Psoas muscle (tissue), 8 donors: ENCODE results near the gene TRIM50. TPM values are rescaled to one million over a fixed set of nuclear protein-coding genes. Genes with fewer than 3 reads are reported as not detected.

Source experiments
- ATAC-seq, 4 donors: fragments of 200-7000 bp; cut with Tn5 transposase; one replicate each; pipeline ENCODE4 v1.9.1; 2020; ENCODE audit warnings: moderate library complexity in 3 of 4, mild to moderate bottlenecking in 2 of 4
- DNase-seq, 2 donors: peaks; one replicate each; pipeline ENCODE4 v3.0.0-alpha.2; 2020
- H3K27ac ChIP-seq: fragments of 200-600 bp; one replicate; pipeline ENCODE4 v1.8.0; 2022
- H3K27me3 ChIP-seq, 3 donors: fragments of 200-600 bp in 1 of 3; one replicate each; pipeline versions ENCODE4 v1.6.1 to v1.8.0; 2013 to 2022; ENCODE audit warnings: low read length in 2 of 3, mild to moderate bottlenecking in 2 of 3, moderate library complexity in 1 of 3; ENCODE audit not compliant: insufficient read depth in 3 of 3
- H3K36me3 ChIP-seq, 2 donors: fragments of 200-600 bp in 1 of 2; one replicate each; pipeline versions ENCODE4 v1.6.1 to v1.8.0; 2013 to 2022; ENCODE audit warnings: low read depth in 1 of 2, mild to moderate bottlenecking in 1 of 2, moderate library complexity in 1 of 2; ENCODE audit not compliant: insufficient read depth in 1 of 2
- H3K4me1 ChIP-seq: fragments of 200-600 bp; one replicate; pipeline ENCODE4 v1.8.0; 2022
- H3K4me3 ChIP-seq: fragments of 200-600 bp; one replicate; pipeline ENCODE4 v1.8.0; 2022; ENCODE audit warnings: mild to moderate bottlenecking
- H3K9me3 ChIP-seq: fragments of 200-600 bp; one replicate; pipeline ENCODE4 v1.8.0; 2022
- CTCF ChIP-seq: fragments of 200-600 bp; IDR thresholded peaks from one replicate; pipeline ENCODE4 v1.8.0; 2022; ENCODE audit warnings: antibody characterized with exemption
- WGBS, 3 donors: extraction: QIAGEN DNeasy Blood & Tissue Kit; methylation state at CpG; one replicate each; pipeline versions ENCODE4 v1.1.6 to v1.1.7; 2013; 5-methylcytosine and 5-hydroxymethylcytosine counted together
- intact Hi-C, 2 donors: fragments of 100-400 bp; cut with DNase I; formaldehyde crosslinking; loops; one replicate each; pipeline versions ENCODE4 v1.11.0 to v1.14.2; 2022
- polyA plus RNA-seq, 3 donors: library from polyadenylated mRNA; stranded (reverse); fragments of 200-250 nt; gene quantifications; one replicate each; pipeline ENCODE4 v1.2.3, GENCODE V29; 2013
- total RNA-seq, 4 donors: library from RNA; stranded (reverse); fragmentation: NEBNext Ultra II Directional in 2 of 4; extraction: Animal tissue kit (Norgen Biotek cat#: 25700) in 2 of 4; gene quantifications; one replicate each; pipeline versions ENCODE4 v1.2.1 to v1.2.4, GENCODE V29; 2021 to 2023
- donor health status: healthy with polysubstance abuse.
- donor health status: DM: no; HTN: no; CAD: no; lungs with moderate emphysema.
- donor health status: Bipolar disorder and iron deficiency.
- donor health status: healthy.
- donor health status: DM: yes; HTN: yes; CAD: no.
- donor health status: DM: no; HTN: no; CAD: no.
- donor health status: DM: no; HTN: no; CAD: no.
- donor health status: DM: yes; HTN: yes; CAD: no.

TRIM50 gene
- total and polyA plus RNA-seq, 7 donors = 0.12 to 1.3 (median 0.32) TPM

DNA sequence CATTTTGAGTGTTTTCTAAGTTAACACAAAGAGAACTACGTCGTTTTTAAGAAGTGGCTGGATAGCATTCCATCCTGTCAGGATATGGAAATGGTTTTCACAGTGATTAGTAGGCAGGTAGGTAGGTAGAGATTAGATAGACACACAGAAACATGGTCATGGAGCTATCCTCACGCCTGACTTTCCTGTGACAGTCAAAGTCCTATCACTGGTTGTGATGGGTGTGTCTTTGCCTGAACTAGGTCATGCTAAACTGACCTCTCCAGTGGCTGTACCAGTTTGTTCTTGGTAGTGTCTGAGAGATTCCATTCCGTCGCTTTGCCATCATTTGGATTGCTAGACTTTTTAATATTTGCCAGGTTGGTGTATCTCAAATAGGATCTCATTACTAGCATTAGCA, 28.3 kb upstream of the TRIM50 start:
- Histone ChIP-seq H3K4me1 (peaks cover 4% of the 10 kb centered on the region), H3K27me3 (no peaks in the 10 kb centered on the region), H3K4me3 (no peak overlapping the region), H3K27ac (no peak overlapping the region), H3K36me3 (no peaks in the 10 kb centered on the region), H3K9me3 (no peaks in the 10 kb centered on the region)
- intact Hi-C loops = loop anchor here (5.0 kb wide), 2 partner anchors 41 to 81 kb away; no protein-coding TSS in a partner anchor
- ATAC-seq (no peak), DNase-seq (no peak)
- 71 to 91% (median 73%) methylated on average over 5 of the region's 5 CpGs for WGBS, 3 donors
- no peak for TF ChIP-seq CTCF

DNA sequence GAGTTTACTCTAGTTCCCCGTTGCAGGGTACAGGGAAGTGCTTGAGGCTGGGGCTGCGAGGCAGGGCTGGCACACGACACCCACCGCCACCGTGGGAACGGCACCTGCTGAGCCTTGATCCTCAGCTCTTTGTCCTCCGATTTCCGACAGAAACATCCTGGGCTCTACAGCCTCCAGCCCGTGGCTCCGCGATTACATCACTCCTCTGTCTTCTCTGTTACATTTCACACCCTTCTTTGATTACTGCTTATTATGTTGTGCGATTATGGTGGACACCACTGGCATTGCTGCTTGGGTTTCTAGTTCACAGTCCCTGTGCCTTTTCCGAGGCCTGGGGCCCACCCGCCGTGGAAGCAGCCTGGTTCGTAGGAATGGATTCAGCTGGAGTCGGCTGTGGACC, 26.9 kb upstream of the TRIM50 start:
- Histone ChIP-seq H3K27me3 (no peaks in the 10 kb centered on the region), H3K9me3 (no peaks in the 10 kb centered on the region), H3K36me3 (no peaks in the 10 kb centered on the region), H3K4me1 (peaks cover 4% of the 10 kb centered on the region), H3K4me3 (no peak overlapping the region), H3K27ac (no peak overlapping the region)
- DNase-seq (no peak), ATAC-seq (no peak)
- intact Hi-C loops = loop anchor here (5.0 kb wide), 2 partner anchors 42 to 82 kb away; no protein-coding TSS in a partner anchor
- WGBS, 3 donors = 76 to 89% (median 76%) methylated on average over 17 of the region's 17 CpGs
- TF ChIP-seq CTCF = no peak

DNA sequence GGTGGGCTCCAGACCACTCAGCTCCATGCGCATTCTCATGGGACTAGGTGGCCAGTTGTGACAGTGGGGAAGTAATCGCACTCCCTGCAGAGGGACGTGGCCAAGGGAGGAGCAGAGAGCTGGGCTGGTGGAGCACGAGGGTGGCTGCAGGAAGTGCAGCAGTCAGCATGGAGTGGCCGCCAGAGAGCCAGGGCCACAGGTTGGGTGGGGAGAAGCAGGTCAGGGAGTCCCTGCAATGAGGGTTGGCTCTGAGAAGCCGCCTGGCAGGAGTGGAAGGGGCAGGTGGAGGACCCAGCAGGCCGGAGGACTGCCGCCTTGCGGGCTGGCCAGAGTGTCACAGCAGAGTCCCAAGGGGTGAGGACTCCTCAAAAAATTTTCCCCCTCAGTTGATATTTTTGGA, 26.3 kb upstream of the TRIM50 start:
- TF ChIP-seq CTCF = no peak
- H3K36me3 ChIP-seq = no peaks in the 10 kb centered on the region
- no peak overlapping the region for H3K27ac ChIP-seq
- H3K4me3 ChIP-seq = no peak overlapping the region
- intact Hi-C loops = loop anchor here in 1 of 2 donors (5.0 kb wide), 1 partner anchor 43 kb away; no protein-coding TSS in a partner anchor
- no peaks in the 10 kb centered on the region for H3K9me3 ChIP-seq
- peaks cover 4% of the 10 kb centered on the region for H3K4me1 ChIP-seq
- DNase-seq (no peak), ATAC-seq (no peak)
- no peaks in the 10 kb centered on the region for H3K27me3 ChIP-seq
- 90% methylated on average over 9 of the region's 9 CpGs for WGBS, 3 donors

DNA sequence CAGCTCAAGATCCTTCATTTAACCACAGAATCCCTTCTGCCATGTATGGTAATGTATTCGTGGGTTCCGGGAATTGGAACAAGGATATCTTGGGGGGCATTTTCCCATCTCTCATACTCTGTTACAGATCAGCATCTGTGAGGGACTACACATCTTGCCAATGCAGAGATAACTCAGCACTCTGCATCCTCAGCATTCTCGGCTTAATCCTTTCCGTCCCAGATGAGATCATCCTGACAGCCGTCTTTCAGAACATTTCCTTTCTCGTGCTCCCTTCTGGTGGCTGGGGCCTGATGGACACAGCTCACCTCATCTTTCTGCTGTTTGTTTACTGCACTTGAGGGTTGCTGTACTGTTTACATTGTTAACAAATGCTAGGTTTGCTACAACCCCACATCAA, 25.4 kb upstream of the TRIM50 start:
- H3K27ac ChIP-seq = no peak overlapping the region

More for the DNA sequence above, 25.4 kb upstream of the TRIM50 start:
- 58 to 70% (median 67%) methylated on average over 6 of the region's 6 CpGs for WGBS, 3 donors
- H3K9me3 ChIP-seq = no peaks in the 10 kb centered on the region
- no peaks in the 10 kb centered on the region for H3K36me3 ChIP-seq
- ATAC-seq (peak in 1 of 4 donors; percentile 28), DNase-seq (no peak)
- TF ChIP-seq CTCF = no peak
- no peak overlapping the region for H3K4me3 ChIP-seq
- peaks cover 4% of the 10 kb centered on the region for H3K4me1 ChIP-seq
- intact Hi-C loops = loop anchor here in 1 of 2 donors (5.0 kb wide), 1 partner anchor 44 kb away; no protein-coding TSS in a partner anchor
- no peaks in the 10 kb centered on the region for H3K27me3 ChIP-seq
